Measurements from ENCODE around the gene JUND.

Gene JUND

DNA sequence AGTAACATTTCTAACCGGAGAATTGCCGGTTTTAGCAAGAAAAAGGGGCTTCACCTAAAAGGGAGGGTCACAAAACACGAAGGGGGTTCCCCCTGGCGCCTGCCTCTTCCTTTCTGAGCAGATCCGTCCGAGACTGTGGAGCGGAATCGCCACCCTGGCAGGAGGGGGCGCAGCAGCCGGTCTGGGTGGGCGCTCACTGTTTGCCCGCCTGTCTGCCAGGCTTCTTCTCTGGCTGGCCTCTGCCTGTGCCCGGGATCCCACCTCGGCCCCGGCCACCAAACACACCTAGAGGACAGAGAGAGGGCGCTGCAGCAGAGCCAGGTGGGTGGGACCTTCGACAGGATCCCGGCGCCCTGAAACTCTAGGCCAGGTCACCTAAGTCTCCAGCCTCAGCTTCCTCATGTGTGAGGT lies 25.9 kb upstream of the JUND start:
- Histone ChIP-seq H3K27ac (ENCODE audit: low read depth, low read length) (no peak overlapping the region), H3K4me1 (ENCODE audit: control insufficient read depth, insufficient read depth, low read length) (peaks cover 22% of the 10 kb centered on the region), H3K9me3 (ENCODE audit: control insufficient read depth, insufficient read depth, low read depth, low read length) (no peaks in the 10 kb centered on the region), H3K9ac (ENCODE audit: low read length) (no peak overlapping the region), H3K36me3 (ENCODE audit: control insufficient read depth, insufficient read depth, low read length) (peaks cover 62% of the 10 kb centered on the region), H3K27me3 (ENCODE audit: control insufficient read depth, insufficient read depth, low read length) (no peaks in the 10 kb centered on the region), H3K4me3 (ENCODE audit: low read depth, low read length) (no peak overlapping the region)

DNA sequence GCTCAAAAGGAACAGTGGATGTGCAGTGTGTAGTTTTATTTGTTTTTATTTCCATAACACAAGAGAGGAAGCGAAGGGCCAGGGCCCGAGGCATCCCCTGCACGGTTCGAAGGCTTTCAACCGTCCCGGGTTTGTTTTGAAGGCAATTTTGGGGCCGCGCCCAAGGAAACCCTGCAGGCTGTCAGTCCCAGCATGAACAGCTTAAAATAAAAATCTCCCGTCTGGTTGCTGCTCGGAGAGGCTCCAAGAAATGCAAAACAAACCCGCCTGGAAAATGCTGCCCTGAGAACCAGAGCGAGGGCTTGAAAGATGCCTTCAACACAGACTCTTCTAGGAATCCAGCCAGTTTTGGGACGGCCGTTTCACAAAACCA lies 25.5 kb upstream of the JUND start:
- Histone ChIP-seq H3K4me1 (ENCODE audit: control insufficient read depth, insufficient read depth, low read length) (peaks cover 22% of the 10 kb centered on the region), H3K4me3 (ENCODE audit: low read depth, low read length) (no peak overlapping the region), H3K9me3 (ENCODE audit: control insufficient read depth, insufficient read depth, low read depth, low read length) (no peaks in the 10 kb centered on the region), H3K9ac (ENCODE audit: low read length) (no peak overlapping the region), H3K36me3 (ENCODE audit: control insufficient read depth, insufficient read depth, low read length) (peaks cover 58% of the 10 kb centered on the region), H3K27ac (ENCODE audit: low read depth, low read length) (no peak overlapping the region), H3K27me3 (ENCODE audit: control insufficient read depth, insufficient read depth, low read length) (no peaks in the 10 kb centered on the region)

DNA sequence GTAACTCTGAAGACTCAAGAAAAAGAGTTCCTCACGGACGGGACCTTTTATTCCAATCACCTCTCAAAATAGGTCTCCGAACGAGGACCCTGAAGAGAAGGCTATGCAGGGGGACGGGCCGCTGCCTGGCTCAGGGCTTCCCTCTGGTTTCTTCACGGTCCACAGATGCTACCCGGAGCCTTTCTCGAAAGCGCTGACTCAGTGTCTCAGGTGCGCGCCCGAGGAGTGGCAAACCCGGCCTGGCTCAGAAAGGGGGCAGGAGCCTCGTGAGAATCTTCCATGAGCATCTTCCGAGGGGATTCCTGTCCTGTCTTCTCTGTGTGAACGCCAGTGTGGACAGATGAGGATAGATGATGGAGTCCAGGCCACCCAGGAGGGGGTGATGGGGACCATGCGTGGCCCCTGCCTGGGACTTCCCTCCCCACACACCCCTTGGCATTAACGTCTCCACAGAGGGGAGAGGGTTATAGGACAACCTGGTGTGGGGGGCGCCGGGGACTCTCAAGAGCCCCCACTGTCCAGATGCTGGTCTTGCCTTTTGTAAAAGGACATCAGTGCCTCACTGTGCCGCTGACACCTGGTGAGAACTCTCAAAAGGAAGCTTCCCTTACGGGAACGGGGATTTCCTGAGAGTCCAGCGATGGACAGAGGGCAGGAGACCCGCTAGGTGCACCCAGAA lies 24.9 kb upstream of the JUND start:
- Histone ChIP-seq H3K4me1 (ENCODE audit: control insufficient read depth, insufficient read depth, low read length) (peaks cover 22% of the 10 kb centered on the region), H3K27ac (ENCODE audit: low read depth, low read length) (no peak overlapping the region), H3K4me3 (ENCODE audit: low read depth, low read length) (no peak overlapping the region), H3K36me3 (ENCODE audit: control insufficient read depth, insufficient read depth, low read length) (peaks cover 53% of the 10 kb centered on the region), H3K9me3 (ENCODE audit: control insufficient read depth, insufficient read depth, low read depth, low read length) (no peaks in the 10 kb centered on the region), H3K27me3 (ENCODE audit: control insufficient read depth, insufficient read depth, low read length) (no peaks in the 10 kb centered on the region), H3K9ac (ENCODE audit: low read length) (no peak overlapping the region)

DNA sequence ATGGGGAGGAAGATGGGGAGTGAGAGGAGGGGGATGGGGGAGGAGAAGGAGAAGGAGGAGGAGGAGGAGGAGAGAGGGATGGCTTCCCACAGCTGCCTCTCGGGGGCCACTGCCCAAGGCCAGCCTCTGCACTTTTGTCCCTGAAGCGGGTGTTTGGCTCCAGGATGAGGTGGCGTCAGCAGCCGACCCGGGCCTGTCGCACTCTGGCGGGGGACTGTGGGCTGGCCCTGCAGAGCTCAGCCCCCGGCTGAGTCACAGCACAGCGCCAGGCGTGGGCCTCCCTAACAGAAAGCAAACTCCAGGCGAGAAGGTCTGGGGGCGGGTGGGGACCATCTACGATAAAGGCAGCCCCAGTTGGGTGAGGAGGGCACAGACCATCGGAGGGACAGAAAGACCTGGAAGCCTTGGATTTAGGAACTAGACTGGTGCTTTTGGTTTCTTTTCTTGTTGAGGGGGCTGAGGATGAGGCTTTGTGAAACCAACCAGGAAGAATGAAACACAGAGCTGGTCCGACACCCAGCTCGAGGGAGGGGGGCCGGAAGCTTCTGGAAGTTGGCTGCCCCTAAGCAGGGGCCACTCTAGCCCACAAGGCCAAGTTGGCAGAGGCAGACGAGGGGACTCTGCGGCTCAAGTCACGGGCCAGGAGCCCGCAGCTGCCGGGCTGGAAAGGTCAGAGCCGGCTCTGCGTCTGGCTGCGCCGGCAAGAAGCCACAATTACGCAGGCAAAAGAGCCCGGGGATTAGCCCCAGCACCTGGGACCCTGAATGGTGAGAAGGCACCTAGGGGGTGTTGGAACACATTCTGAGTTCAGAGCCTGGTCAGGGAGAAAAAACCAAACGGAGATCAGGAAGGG lies 23.3 kb upstream of the JUND start:
- Histone ChIP-seq H3K4me1 (ENCODE audit: control insufficient read depth, insufficient read depth, low read length) (peaks cover 22% of the 10 kb centered on the region), H3K36me3 (ENCODE audit: control insufficient read depth, insufficient read depth, low read length) (peaks cover 37% of the 10 kb centered on the region), H3K27ac (ENCODE audit: low read depth, low read length) (peak overlapping the region; percentile 84), H3K4me3 (ENCODE audit: low read depth, low read length) (peak overlapping the region; percentile 51), H3K9me3 (ENCODE audit: control insufficient read depth, insufficient read depth, low read depth, low read length) (no peaks in the 10 kb centered on the region), H3K27me3 (ENCODE audit: control insufficient read depth, insufficient read depth, low read length) (no peaks in the 10 kb centered on the region), H3K9ac (ENCODE audit: low read length) (peak overlapping the region; percentile 41)

DNA sequence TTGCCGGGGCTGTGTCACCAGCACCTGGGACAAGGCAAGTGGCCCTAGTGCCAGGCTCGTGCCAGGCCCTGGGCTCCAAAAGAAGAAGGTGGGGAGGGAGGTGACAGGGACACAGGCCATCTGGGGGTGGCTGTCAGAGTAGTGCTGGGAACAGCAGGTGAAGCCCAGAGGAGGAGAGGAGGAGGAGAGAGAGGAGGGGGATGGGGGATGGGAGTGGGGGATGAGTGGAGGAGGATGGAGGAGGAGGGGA lies 22.7 kb upstream of the JUND start:
- peak overlapping the region; percentile 51; the same call in 1 of the 2 replicates for H3K4me3 ChIP-seq (ENCODE audit: low read depth, low read length)
- H3K4me1 ChIP-seq (ENCODE audit: control insufficient read depth, insufficient read depth, low read length), result peaks cover 22% of the 10 kb centered on the region
- peaks cover 32% of the 10 kb centered on the region for H3K36me3 ChIP-seq (ENCODE audit: control insufficient read depth, insufficient read depth, low read length)
- no peaks in the 10 kb centered on the region for H3K27me3 ChIP-seq (ENCODE audit: control insufficient read depth, insufficient read depth, low read length)
- H3K9ac ChIP-seq (ENCODE audit: low read length), result no peak overlapping the region
- H3K27ac ChIP-seq (ENCODE audit: low read depth, low read length), result no peak overlapping the region
- no peaks in the 10 kb centered on the region for H3K9me3 ChIP-seq (ENCODE audit: control insufficient read depth, insufficient read depth, low read depth, low read length)

DNA sequence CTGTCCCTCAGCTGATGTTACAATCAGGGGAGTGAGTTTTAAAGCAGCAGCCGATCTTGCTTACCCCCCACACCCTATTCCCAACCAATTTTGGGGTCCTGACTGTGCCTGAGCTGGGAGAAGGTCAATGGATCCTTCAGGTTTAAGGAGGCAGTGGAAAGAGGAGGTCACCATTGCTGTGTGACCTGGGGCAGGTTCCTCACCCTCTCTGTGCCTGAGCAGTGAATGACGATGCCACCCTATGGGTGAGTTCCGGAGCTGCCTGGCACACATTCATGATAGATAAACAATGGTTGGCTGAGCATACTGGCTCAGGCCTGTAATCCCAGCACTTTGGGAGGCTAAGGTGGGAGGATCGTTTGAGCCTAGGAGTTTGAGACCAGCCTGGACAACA lies 20.3 kb upstream of the JUND start:
- Histone ChIP-seq H3K27me3 (ENCODE audit: control insufficient read depth, insufficient read depth, low read length) (no peaks in the 10 kb centered on the region), H3K9me3 (ENCODE audit: control insufficient read depth, insufficient read depth, low read depth, low read length) (no peaks in the 10 kb centered on the region), H3K9ac (ENCODE audit: low read length) (no peak overlapping the region), H3K4me3 (ENCODE audit: low read depth, low read length) (no peak overlapping the region), H3K27ac (ENCODE audit: low read depth, low read length) (no peak overlapping the region), H3K36me3 (ENCODE audit: control insufficient read depth, insufficient read depth, low read length) (peaks cover 9% of the 10 kb centered on the region), H3K4me1 (ENCODE audit: control insufficient read depth, insufficient read depth, low read length) (peaks cover 22% of the 10 kb centered on the region)

DNA sequence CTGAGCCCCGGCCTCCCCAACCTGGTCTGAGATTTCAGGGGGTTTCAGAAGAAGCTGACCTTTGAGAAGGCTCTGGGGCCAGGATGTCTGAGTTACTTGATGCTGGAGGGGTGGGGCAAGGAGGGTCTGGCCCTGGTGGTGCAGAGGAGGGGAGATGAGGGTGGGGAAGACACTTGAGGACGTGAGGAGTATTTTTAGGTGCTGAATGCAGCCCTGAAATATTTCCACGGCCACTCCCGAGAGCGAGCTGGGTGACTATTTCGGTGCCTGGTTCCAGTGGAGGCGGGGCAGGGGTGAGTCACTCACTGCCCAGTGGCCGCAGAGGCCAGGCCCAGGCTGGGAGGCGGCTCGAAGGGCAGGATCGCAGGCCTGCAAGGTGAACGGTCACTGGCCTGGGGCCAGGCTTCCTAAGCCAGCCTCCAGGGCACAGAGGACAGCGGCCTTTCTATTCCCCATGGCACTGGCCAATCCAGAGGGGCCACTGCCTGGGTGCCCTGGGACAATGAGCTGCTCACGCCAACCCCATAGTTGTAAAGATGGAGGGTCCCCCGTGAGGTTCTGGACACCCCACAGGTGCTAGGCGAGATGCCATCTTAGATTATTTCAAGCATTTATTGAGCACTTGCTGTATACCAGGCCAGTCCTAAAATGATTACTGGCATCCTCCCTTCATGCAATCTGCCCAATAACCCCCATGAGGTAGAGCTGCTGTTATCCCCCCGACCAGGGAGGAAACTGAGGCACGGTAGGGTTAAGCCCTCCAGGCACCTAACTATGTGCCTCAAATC lies 19.7 kb upstream of the JUND start:
- Histone ChIP-seq H3K9ac (ENCODE audit: low read length) (no peak overlapping the region), H3K36me3 (ENCODE audit: control insufficient read depth, insufficient read depth, low read length) (peaks cover 3% of the 10 kb centered on the region), H3K27ac (ENCODE audit: low read depth, low read length) (no peak overlapping the region), H3K9me3 (ENCODE audit: control insufficient read depth, insufficient read depth, low read depth, low read length) (no peaks in the 10 kb centered on the region), H3K27me3 (ENCODE audit: control insufficient read depth, insufficient read depth, low read length) (no peaks in the 10 kb centered on the region), H3K4me3 (ENCODE audit: low read depth, low read length) (no peak overlapping the region), H3K4me1 (ENCODE audit: control insufficient read depth, insufficient read depth, low read length) (peaks cover 22% of the 10 kb centered on the region)

DNA sequence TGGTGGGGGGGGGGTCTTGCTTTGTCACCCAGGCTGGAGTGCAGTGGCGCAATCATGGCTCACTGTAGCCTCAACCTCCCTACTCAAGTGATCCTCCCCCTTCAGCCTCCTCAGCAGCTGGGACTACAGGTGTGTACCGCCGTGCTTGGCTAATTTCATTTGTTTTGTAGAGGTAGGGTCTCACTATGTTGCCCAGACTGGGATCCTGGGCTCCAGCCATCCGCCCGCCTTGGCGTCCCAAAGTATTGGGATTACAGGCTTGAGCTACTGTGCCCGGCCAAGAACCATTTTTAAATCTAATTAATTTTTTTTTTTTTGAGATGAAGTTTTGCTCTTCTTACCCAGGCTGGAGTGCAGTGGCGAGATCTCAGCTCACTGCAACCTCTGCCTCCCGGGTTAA lies 18.2 kb upstream of the JUND start:
- Histone ChIP-seq H3K36me3 (ENCODE audit: control insufficient read depth, insufficient read depth, low read length) (no peaks in the 10 kb centered on the region), H3K27ac (ENCODE audit: low read depth, low read length) (no peak overlapping the region), H3K4me3 (ENCODE audit: low read depth, low read length) (no peak overlapping the region), H3K9ac (ENCODE audit: low read length) (no peak overlapping the region), H3K27me3 (ENCODE audit: control insufficient read depth, insufficient read depth, low read length) (no peaks in the 10 kb centered on the region), H3K4me1 (ENCODE audit: control insufficient read depth, insufficient read depth, low read length) (peaks cover 13% of the 10 kb centered on the region), H3K9me3 (ENCODE audit: control insufficient read depth, insufficient read depth, low read depth, low read length) (no peaks in the 10 kb centered on the region)

DNA sequence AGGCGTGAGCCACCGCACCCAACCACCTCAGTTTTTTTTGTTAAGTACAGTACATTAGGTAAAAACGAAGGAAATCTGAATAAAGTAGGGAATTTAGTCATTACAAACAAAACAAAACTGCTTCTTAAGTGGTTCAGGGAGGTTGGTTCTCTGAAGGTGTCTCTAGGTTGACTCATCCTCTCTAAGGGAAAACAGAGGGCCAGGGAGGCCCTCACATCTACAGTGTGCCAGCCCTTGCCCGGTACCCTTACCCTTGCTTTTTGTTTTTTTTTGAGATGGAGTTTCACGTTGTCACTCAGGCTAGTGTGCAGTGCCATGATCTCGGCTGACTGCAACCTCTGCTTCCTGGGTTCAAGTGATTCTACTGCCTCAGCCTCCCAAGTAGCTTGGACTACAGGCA lies 17.2 kb upstream of the JUND start:
- H3K4me3 ChIP-seq (ENCODE audit: low read depth, low read length), result no peak overlapping the region
- no peak overlapping the region for H3K27ac ChIP-seq (ENCODE audit: low read depth, low read length)
- no peak overlapping the region for H3K9ac ChIP-seq (ENCODE audit: low read length)
- H3K9me3 ChIP-seq (ENCODE audit: control insufficient read depth, insufficient read depth, low read depth, low read length), result no peaks in the 10 kb centered on the region
- H3K36me3 ChIP-seq (ENCODE audit: control insufficient read depth, insufficient read depth, low read length), result no peaks in the 10 kb centered on the region
- H3K27me3 ChIP-seq (ENCODE audit: control insufficient read depth, insufficient read depth, low read length), result no peaks in the 10 kb centered on the region
- peaks cover 13% of the 10 kb centered on the region for H3K4me1 ChIP-seq (ENCODE audit: control insufficient read depth, insufficient read depth, low read length)

DNA sequence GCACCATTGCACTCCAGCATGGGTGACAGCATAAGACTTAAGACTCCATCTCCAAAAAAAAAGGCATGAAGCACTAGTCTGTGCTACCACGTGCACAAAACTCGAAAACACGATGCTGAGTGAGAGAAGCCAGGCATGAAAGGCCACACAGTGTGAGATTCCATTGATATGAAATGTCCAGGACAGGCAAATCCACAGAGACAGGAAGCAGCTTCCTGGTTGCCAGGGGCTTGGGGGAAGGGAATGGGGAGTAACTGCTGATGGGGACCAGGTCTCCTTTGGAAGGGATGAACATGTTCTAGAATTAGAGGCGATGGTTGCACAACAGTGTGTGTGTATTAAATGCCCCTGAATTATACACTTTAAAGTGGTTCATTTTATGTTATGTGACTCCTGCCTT lies 15.9 kb upstream of the JUND start:
- Histone ChIP-seq H3K9me3 (ENCODE audit: control insufficient read depth, insufficient read depth, low read depth, low read length) (no peaks in the 10 kb centered on the region), H3K36me3 (ENCODE audit: control insufficient read depth, insufficient read depth, low read length) (no peaks in the 10 kb centered on the region), H3K27me3 (ENCODE audit: control insufficient read depth, insufficient read depth, low read length) (no peaks in the 10 kb centered on the region), H3K4me3 (ENCODE audit: low read depth, low read length) (no peak overlapping the region), H3K4me1 (ENCODE audit: control insufficient read depth, insufficient read depth, low read length) (peaks cover 16% of the 10 kb centered on the region), H3K27ac (ENCODE audit: low read depth, low read length) (no peak overlapping the region), H3K9ac (ENCODE audit: low read length) (no peak overlapping the region)

DNA sequence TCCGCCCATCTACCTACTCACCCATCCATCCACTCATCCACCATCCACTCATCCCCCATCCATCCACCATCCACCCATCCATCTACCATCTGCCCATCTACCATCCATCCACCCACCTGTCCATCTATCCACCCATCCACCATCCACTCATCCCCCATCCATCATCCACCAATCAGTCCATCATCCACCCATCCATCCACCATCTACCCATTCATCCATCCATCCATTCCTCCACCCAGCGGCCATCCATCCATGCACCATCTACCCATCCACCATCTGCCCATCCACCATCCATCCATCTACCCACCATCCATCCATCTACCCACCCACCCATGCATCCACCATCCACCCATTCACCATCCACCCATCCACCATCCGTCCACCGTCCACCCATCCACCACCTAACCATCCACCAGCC lies 13.6 kb upstream of the JUND start:
- H3K27ac ChIP-seq (ENCODE audit: low read depth, low read length), result no peak overlapping the region
- H3K27me3 ChIP-seq (ENCODE audit: control insufficient read depth, insufficient read depth, low read length), result no peaks in the 10 kb centered on the region
- no peak overlapping the region for H3K4me3 ChIP-seq (ENCODE audit: low read depth, low read length)
- H3K36me3 ChIP-seq (ENCODE audit: control insufficient read depth, insufficient read depth, low read length), result no peaks in the 10 kb centered on the region
- peaks cover 18% of the 10 kb centered on the region for H3K4me1 ChIP-seq (ENCODE audit: control insufficient read depth, insufficient read depth, low read length)
- H3K9ac ChIP-seq (ENCODE audit: low read length), result no peak overlapping the region
- no peaks in the 10 kb centered on the region for H3K9me3 ChIP-seq (ENCODE audit: control insufficient read depth, insufficient read depth, low read depth, low read length)

Data from HUES6 (cell line).